H1 (cell line): ENCODE data around the gene MB.

ENCODE experiments used
- POLR2A ChIP-seq, 2 experiments: IDR thresholded peaks; 1 replicate in 1 of 2; 2 replicates in 1 of 2; pipeline ENCODE4 v1.6.1; 2011; ENCODE audit warnings: low read depth in 2 of 2, low read length in 2 of 2, mild to moderate bottlenecking in 2 of 2; ENCODE audit errors: control extremely low read depth in 1 of 2
- POLR2AphosphoS5 ChIP-seq: IDR thresholded peaks from 2 replicates; pipeline ENCODE4 v1.6.1; 2011; ENCODE audit warnings: low read depth, low read length
- RNF2 ChIP-seq: fragments of 200-900, 300-1000 bp; sonication (generic); IDR thresholded peaks from 2 replicates; pipeline ENCODE4 v1.7.1; 2016; ENCODE audit warnings: borderline replicate concordance, low read depth, mild to moderate bottlenecking, antibody characterized with exemption, low read length; ENCODE audit not compliant: poor library complexity, severe bottlenecking; ENCODE audit errors: missing control alignments
- ZNF274 ChIP-seq: IDR thresholded peaks from 2 replicates; pipeline ENCODE4 v1.7.0; 2012; ENCODE audit warnings: low read length, borderline replicate concordance; ENCODE audit errors: extremely low read depth
- TF ChIP-seq, protein P1 (sequence below): IDR thresholded peaks from 2 replicates; pipeline ENCODE4 v1.6.1; 2012; ENCODE audit warnings: inconsistent platforms
- TF ChIP-seq, protein P2 (sequence below), 3 experiments: IDR thresholded peaks; 1 replicate in 2 of 3; 2 replicates in 1 of 3; pipeline versions ENCODE4 v1.5.1 to v1.6.1; 2011; ENCODE audit warnings: low read length in 3 of 3, mild to moderate bottlenecking in 3 of 3, inconsistent platforms in 2 of 3, low read depth in 1 of 3, moderate library complexity in 1 of 3; ENCODE audit not compliant: insufficient read depth in 1 of 3; ENCODE audit errors: control extremely low read depth in 1 of 3

DNA sequence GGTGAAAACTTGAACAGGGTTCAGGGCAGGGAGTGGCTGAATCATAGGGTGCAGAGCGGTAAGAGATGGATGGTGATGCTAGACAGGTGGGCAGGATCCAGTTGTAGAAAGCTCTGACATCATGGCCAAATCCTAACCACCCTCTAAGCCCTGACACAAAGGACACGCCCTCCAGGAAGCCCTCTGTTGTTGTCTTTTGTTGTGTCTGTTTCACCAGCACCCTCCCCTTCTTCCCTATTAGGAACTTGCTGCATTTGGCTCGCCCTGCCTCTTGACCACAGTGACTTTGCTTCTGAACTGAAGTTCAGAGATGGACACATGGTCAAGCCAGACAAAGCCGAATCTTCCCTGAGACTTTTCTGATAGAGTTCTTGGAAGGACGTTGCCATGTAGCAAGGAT is 16.9 kb upstream of the MB start:
- TF ChIP-seq, protein P1, sequence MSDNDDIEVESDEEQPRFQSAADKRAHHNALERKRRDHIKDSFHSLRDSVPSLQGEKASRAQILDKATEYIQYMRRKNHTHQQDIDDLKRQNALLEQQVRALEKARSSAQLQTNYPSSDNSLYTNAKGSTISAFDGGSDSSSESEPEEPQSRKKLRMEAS = no peak
- no peak for TF ChIP-seq POLR2AphosphoS5
- TF ChIP-seq POLR2A (IDR thresholded peaks at IDR 0.05; ENCODE audit: control extremely low read depth in 1 of 2, low read depth in 2 of 2, low read length in 2 of 2) = no peak
- no peak for TF ChIP-seq ZNF274
- TF ChIP-seq, protein P2, sequence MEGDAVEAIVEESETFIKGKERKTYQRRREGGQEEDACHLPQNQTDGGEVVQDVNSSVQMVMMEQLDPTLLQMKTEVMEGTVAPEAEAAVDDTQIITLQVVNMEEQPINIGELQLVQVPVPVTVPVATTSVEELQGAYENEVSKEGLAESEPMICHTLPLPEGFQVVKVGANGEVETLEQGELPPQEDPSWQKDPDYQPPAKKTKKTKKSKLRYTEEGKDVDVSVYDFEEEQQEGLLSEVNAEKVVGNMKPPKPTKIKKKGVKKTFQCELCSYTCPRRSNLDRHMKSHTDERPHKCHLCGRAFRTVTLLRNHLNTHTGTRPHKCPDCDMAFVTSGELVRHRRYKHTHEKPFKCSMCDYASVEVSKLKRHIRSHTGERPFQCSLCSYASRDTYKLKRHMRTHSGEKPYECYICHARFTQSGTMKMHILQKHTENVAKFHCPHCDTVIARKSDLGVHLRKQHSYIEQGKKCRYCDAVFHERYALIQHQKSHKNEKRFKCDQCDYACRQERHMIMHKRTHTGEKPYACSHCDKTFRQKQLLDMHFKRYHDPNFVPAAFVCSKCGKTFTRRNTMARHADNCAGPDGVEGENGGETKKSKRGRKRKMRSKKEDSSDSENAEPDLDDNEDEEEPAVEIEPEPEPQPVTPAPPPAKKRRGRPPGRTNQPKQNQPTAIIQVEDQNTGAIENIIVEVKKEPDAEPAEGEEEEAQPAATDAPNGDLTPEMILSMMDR (IDR thresholded peaks at IDR 0.05; ENCODE audit: control extremely low read depth in 1 of 3, insufficient read depth in 1 of 3, low read depth in 1 of 3, low read length in 3 of 3) = no peak
- TF ChIP-seq RNF2 = no peak
